Kidney (tissue), 14 donors: ENCODE measurements around the gene VAT1L. TPM values are rescaled to one million over a fixed set of nuclear protein-coding genes. Genes with fewer than 3 reads are reported as not detected.
A peak's percentile ranks its signal among the peaks of the same experiment; 100 is the strongest.

Experiments used
- DNase-seq, 5 donors: peaks; one replicate each; pipeline ENCODE4 v3.0.0-alpha.2; 2013 to 2020
- FAIRE-seq: peaks from 2 replicates; lab custom pipeline; 2012; peaks lifted over from hg19 to GRCh38; lab: Jason Lieb, UNC
- H3K27ac ChIP-seq, 2 donors: one replicate each; pipeline ENCODE4 v1.7.0; 2013; ENCODE audit warnings: low read depth in 2 of 2, low read length in 2 of 2, inconsistent platforms in 1 of 2
- H3K27me3 ChIP-seq: one replicate; pipeline ENCODE4 v1.7.1; 2013; ENCODE audit warnings: low read length, inconsistent platforms; ENCODE audit not compliant: control insufficient read depth, insufficient read depth
- H3K36me3 ChIP-seq, 3 donors: one replicate each; pipeline versions ENCODE4 v1.7.0 to v1.7.1; 2013; ENCODE audit warnings: low read length in 3 of 3, control low read depth in 1 of 3, inconsistent platforms in 1 of 3; ENCODE audit not compliant: insufficient read depth in 3 of 3, control insufficient read depth in 2 of 3
- H3K4me1 ChIP-seq, 3 donors: one replicate each; pipeline versions ENCODE4 v1.7.0 to v1.7.1; 2013; ENCODE audit warnings: low read length in 3 of 3, inconsistent platforms in 1 of 3, low read depth in 1 of 3; ENCODE audit not compliant: control insufficient read depth in 2 of 3, insufficient read depth in 2 of 3
- H3K4me3 ChIP-seq, 3 donors: one replicate each; pipeline versions ENCODE4 v1.7.0 to v1.8.1; 2013; ENCODE audit warnings: low read length in 3 of 3, control low read depth in 1 of 3, inconsistent platforms in 1 of 3
- H3K9ac ChIP-seq, 3 donors: one replicate each; pipeline versions ENCODE4 v1.7.0 to v1.7.1; 2013; ENCODE audit warnings: low read length in 3 of 3, control low read depth in 1 of 3, inconsistent platforms in 1 of 3
- H3K9me3 ChIP-seq, 3 donors: one replicate each; pipeline versions ENCODE4 v1.7.0 to v1.7.1; 2013; ENCODE audit warnings: low read length in 3 of 3, control low read depth in 1 of 3, inconsistent platforms in 1 of 3; ENCODE audit not compliant: control insufficient read depth in 2 of 3, insufficient read depth in 1 of 3
- CTCF ChIP-seq: IDR thresholded peaks from 3 replicates; pipeline ENCODE4 v1.5.1; 2012; ENCODE audit warnings: mild to moderate bottlenecking, moderate library complexity, borderline replicate concordance; ENCODE audit not compliant: insufficient read depth; ENCODE audit errors: extremely low read depth
- intact Hi-C: fragments of 100-400 bp; cut with DNase I; formaldehyde crosslinking; loops from one replicate; pipeline ENCODE4 v1.11.1; 2022
- polyA plus RNA-seq: library from polyadenylated mRNA; stranded (reverse); fragments of 350-450 nt; fragmentation: Illumina TruSeq; extraction: RNeasy Lipid Tissue Mini Kit (QIAGEN cat#74804); gene quantifications from one replicate; pipeline ENCODE4 v1.2.3, GENCODE V29; 2014; ENCODE audit warnings: low read depth, low replicate concordance; ENCODE audit not compliant: insufficient read depth
- total RNA-seq: library from RNA; stranded (reverse); fragmentation: NEBNext Ultra II Directional; extraction: Animal tissue kit (Norgen Biotek cat#: 25700); gene quantifications from one replicate; pipeline ENCODE4 v1.2.1, GENCODE V29; 2021
- donor health status: control.
- donor health status: control.
- donor health status: control.
- donor health status: control.
- donor health status: control.
- donor health status: DM: yes; HTN: yes; CAD: no.
- donor health status: Normal renal cell carcinoma (clear cell type).

VAT1L gene
- total and polyA plus RNA-seq, 2 donors from 2014 or later, result 0.85 to 4.5 TPM

GRCh38 chr16:77970371-77970770, 182.0 kb downstream of the VAT1L start:
- peaks cover 0 to 2% (median 0%) of the 10 kb centered on the region in 3 donors for H3K4me1 ChIP-seq
- no peak for TF ChIP-seq CTCF
- intact Hi-C loops, result no loop called here
- H3K9ac ChIP-seq, result no peak overlapping the region
- no peak overlapping the region for H3K27ac ChIP-seq
- H3K36me3 ChIP-seq, result no peaks in the 10 kb centered on the region
- FAIRE-seq, result no peak
- no peak for DNase-seq
- no peaks in the 10 kb centered on the region for H3K9me3 ChIP-seq
- no peak overlapping the region for H3K4me3 ChIP-seq
- no peaks in the 10 kb centered on the region for H3K27me3 ChIP-seq

DNA sequence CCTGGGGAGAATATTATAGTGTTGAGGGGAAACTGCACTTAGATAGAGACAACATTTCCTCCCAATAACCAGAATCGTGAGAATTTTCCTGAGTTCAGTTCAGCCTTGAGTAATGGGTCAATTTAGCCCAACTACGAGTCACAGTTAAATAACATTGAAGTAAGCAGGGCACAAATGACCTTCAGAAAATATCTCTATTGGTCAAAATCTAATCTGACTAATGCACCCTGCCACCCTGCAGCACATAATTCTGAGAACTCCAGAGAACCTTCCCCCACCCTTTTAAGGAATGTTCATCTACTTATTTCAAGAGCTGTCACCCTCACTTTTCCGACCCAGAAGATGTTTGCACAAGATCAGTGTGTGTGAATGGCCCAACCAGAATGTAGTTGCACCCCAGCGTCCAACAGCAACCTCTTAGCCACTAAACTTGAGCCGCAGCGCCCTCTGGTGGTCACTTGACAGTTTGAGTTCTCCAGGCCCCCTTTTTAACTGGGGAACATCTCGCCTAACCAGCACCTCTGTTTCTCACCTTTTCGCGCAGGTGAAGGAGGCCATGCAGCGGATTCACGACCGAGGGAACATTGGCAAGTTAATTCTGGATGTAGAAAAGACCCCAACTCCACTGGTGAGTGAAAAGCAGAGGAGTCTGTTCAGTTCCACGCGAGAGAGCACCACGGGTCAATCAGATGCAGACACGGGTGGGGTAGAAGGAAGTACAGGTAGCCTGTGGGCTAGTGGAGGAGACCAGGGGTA, 183.1 kb downstream of the VAT1L start:
- H3K27me3 ChIP-seq, result no peaks in the 10 kb centered on the region
- DNase-seq (peak; percentile 75 to 89 (median 83)), FAIRE-seq (no peak)
- no peak overlapping the region for H3K9ac ChIP-seq
- peak; percentile 85 for TF ChIP-seq CTCF
- intact Hi-C loops, result no loop called here
- H3K27ac ChIP-seq, result no peak overlapping the region
- H3K4me1 ChIP-seq, result peaks cover 0 to 2% (median 0%) of the 10 kb centered on the region in 3 donors
- no peak overlapping the region for H3K4me3 ChIP-seq
- H3K36me3 ChIP-seq, result no peaks in the 10 kb centered on the region
- H3K9me3 ChIP-seq, result no peaks in the 10 kb centered on the region

DNA sequence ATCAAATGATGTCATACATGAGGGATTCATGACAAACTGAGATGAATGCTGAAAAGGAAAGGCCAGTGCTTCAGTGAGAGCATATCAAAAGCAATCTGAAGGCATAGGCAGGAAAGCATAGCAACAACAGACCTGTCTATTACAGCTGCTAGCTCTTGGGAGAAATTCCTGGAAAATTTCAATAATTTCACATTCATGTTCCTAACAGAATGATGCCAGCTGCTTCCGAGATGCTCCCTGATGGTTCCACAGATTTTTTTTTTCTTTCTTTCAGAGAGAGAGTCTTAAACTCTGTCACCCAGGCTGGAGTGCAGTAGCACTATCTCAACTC, 183.7 kb downstream of the VAT1L start:
- Histone ChIP-seq H3K27me3 (no peaks in the 10 kb centered on the region), H3K4me1 (peaks cover 0 to 2% (median 0%) of the 10 kb centered on the region in 3 donors), H3K4me3 (no peak overlapping the region), H3K9ac (no peak overlapping the region), H3K36me3 (no peaks in the 10 kb centered on the region), H3K9me3 (no peaks in the 10 kb centered on the region), H3K27ac (no peak overlapping the region)
- intact Hi-C loops, result no loop called here
- FAIRE-seq (no peak), DNase-seq (no peak)
- no peak for TF ChIP-seq CTCF
